Kidney capillary endothelial cell (primary cell): ENCODE results near the gene PITPNM1.

Source experiments
- DNase-seq: peaks from one replicate; pipeline ENCODE4 v3.0.0-alpha.2; 2018; ENCODE audit warnings: low spot score

Gene PITPNM1

GRCh38 chr11:67503119-67504004 lies 1.8 kb downstream of the PITPNM1 start:
- no peak for DNase-seq

GRCh38 chr11:67502328-67502979 lies 2.7 kb downstream of the PITPNM1 start:
- no peak for DNase-seq

GRCh38 chr11:67501854-67502253 lies 3.3 kb downstream of the PITPNM1 start:
- DNase-seq = no peak

GRCh38 chr11:67500831-67501715 lies 4.1 kb downstream of the PITPNM1 start:
- no peak for DNase-seq

GRCh38 chr11:67500484-67500821 lies 4.7 kb downstream of the PITPNM1 start:
- no peak for DNase-seq

- DNase-seq = no peak
These were observed 5.2 kb downstream of the PITPNM1 start for GRCh38 chr11:67499808-67500483.

- DNase-seq = peak; percentile 67
These were observed 6.6 kb downstream of the PITPNM1 start for GRCh38 chr11:67498544-67498972.

GRCh38 chr11:67497656-67498291 lies 7.4 kb downstream of the PITPNM1 start:
- DNase-seq = no peak

GRCh38 chr11:67496113-67496512 lies 9.1 kb downstream of the PITPNM1 start:
- no peak for DNase-seq

- DNase-seq = no peak
These were observed 9.7 kb downstream of the PITPNM1 start for GRCh38 chr11:67495234-67496005.

GRCh38 chr11:67494371-67495233 lies 10.6 kb downstream of the PITPNM1 start:
- DNase-seq = no peak

GRCh38 chr11:67493548-67494370 lies 11.4 kb downstream of the PITPNM1 start:
- DNase-seq = no peak

- no peak for DNase-seq
These were observed 12.2 kb downstream of the PITPNM1 start for GRCh38 chr11:67492801-67493547.

GRCh38 chr11:67492069-67492727 lies 13.0 kb downstream of the PITPNM1 start:
- DNase-seq = no peak

GRCh38 chr11:67491276-67492068 lies 13.7 kb downstream of the PITPNM1 start:
- no peak for DNase-seq

GRCh38 chr11:67490727-67491065 lies 14.5 kb downstream of the PITPNM1 start:
- DNase-seq = no peak
